VCaP (cell line): ENCODE measurements around the gene TNFRSF4.

Source experiments
- H3K27ac ChIP-seq: fragments of 450-650 bp; 2 replicates; pipeline ENCODE4 v1.5.1; 2017
- CTCF ChIP-seq: fragments of 450-650 bp; conservative IDR thresholded peaks from 2 replicates; pipeline ENCODE4 v1.5.1; 2017; ENCODE audit warnings: mild to moderate bottlenecking, moderate library complexity

Gene TNFRSF4

GRCh38 chr1:1217621-1218523, 3.9 kb upstream of the TNFRSF4 start:
- H3K27ac ChIP-seq = no peak overlapping the region
- no peak for TF ChIP-seq CTCF

GRCh38 chr1:1216770-1217620, 3.0 kb upstream of the TNFRSF4 start:
- no peak overlapping the region for H3K27ac ChIP-seq

GRCh38 chr1:1215881-1216605, 2.1 kb upstream of the TNFRSF4 start:
- no peak for TF ChIP-seq CTCF
- H3K27ac ChIP-seq = no peak overlapping the region

More at GRCh38 chr1:1216770-1217620, 3.0 kb upstream of the TNFRSF4 start:
- no peak for TF ChIP-seq CTCF

- no peak overlapping the region for H3K27ac ChIP-seq
- TF ChIP-seq CTCF = no peak
Observed at GRCh38 chr1:1215080-1215676, 1.2 kb upstream of the TNFRSF4 start.

GRCh38 chr1:1212780-1213344, 1.1 kb downstream of the TNFRSF4 start:
- TF ChIP-seq CTCF = no peak
- H3K27ac ChIP-seq = no peak overlapping the region

- H3K27ac ChIP-seq = no peak overlapping the region
- TF ChIP-seq CTCF = no peak
Observed at GRCh38 chr1:1211541-1212441, 2.2 kb downstream of the TNFRSF4 start.
